B cell (primary cell): ENCODE measurements around the gene FBXO3. TPM values are rescaled to one million over a fixed set of nuclear protein-coding genes. Genes with fewer than 3 reads are reported as not detected.

Source experiments
- ATAC-seq: fragments of 200-7000 bp; cut with Tn5 transposase; one replicate; pipeline ENCODE4 v1.10.0; 2021; ENCODE audit warnings: low read depth, mild to moderate bottlenecking, moderate number of reproducible peaks, moderate library complexity
- CTCF ChIA-PET: fragments of 350-600 bp; sonication (Branson Sonifier 250); formaldehyde crosslinking; loops from one replicate; lab custom pipeline; 2021; ENCODE audit warnings: antibody characterized with exemption, inconsistent platforms; lab: Charles Lee
- POLR2A ChIA-PET: fragments of 350-600 bp; sonication (Branson Sonifier 250); formaldehyde crosslinking; loops from one replicate; lab custom pipeline; 2021; ENCODE audit warnings: antibody characterized with exemption; lab: Charles Lee
- DNase-seq: peaks from one replicate; pipeline ENCODE4 v3.0.0; 2013
- H2AFZ ChIP-seq: 2 replicates; pipeline ENCODE4 v1.6.1; 2012; ENCODE audit warnings: mild to moderate bottlenecking, low read depth, low read length; ENCODE audit not compliant: insufficient read depth, poor library complexity, severe bottlenecking
- H3K27ac ChIP-seq, 2 donors: 1 replicate in 1 of 2; 2 replicates in 1 of 2; pipeline ENCODE4 v1.5.1; 2012 to 2013; ENCODE audit warnings: low read length in 2 of 2, mild to moderate bottlenecking in 2 of 2, moderate library complexity in 1 of 2
- H3K27me3 ChIP-seq, 4 experiments: fragments of 200-600 bp in 1 of 4; sonication (generic) in 1 of 4; replicated peaks in 1 of 4; 1 replicate in 2 of 4; 2 replicates in 2 of 4; pipeline versions ENCODE4 v1.6.1 to v1.7.0; 2013 to 2016; ENCODE audit warnings: low read length in 3 of 4, mild to moderate bottlenecking in 2 of 4, mixed read lengths in 1 of 4, moderate library complexity in 1 of 4; ENCODE audit not compliant: insufficient read depth in 4 of 4, control insufficient read depth in 3 of 4; ENCODE audit errors: control extremely low read depth in 1 of 4
- H3K36me3 ChIP-seq, 2 experiments: replicated peaks in 1 of 2; 1 replicate in 1 of 2; 2 replicates in 1 of 2; pipeline versions ENCODE4 v1.6.1 to v1.7.1; 2013; ENCODE audit warnings: low read length in 1 of 2; ENCODE audit not compliant: insufficient read depth in 2 of 2, control insufficient read depth in 1 of 2; ENCODE audit errors: control extremely low read depth in 1 of 2, extremely low read depth in 1 of 2
- H3K4me1 ChIP-seq, 2 donors: fragments of 200-600 bp in 1 of 2; sonication (generic) in 1 of 2; 1 replicate in 1 of 2; 2 replicates in 1 of 2; pipeline versions ENCODE4 v1.5.1 to v1.6.1; 2013 to 2017; ENCODE audit warnings: low read length in 2 of 2; ENCODE audit not compliant: control insufficient read depth in 2 of 2, insufficient read depth in 2 of 2
- H3K4me2 ChIP-seq: replicated peaks from 2 replicates; pipeline ENCODE3; 2012; ENCODE audit warnings: mild to moderate bottlenecking, low read depth, low read length; ENCODE audit not compliant: poor library complexity, severe bottlenecking
- H3K4me3 ChIP-seq, 5 experiments: fragments of 200-600 bp in 1 of 5; sonication (generic) in 1 of 5; 1 replicate in 3 of 5; 2 replicates in 2 of 5; pipeline versions ENCODE4 v1.5.1 to v1.7.0; 2011 to 2016; ENCODE audit warnings: low read length in 4 of 5, mild to moderate bottlenecking in 4 of 5, low read depth in 2 of 5, control low read depth in 1 of 5, moderate library complexity in 1 of 5; ENCODE audit not compliant: insufficient read depth in 1 of 5; ENCODE audit errors: control extremely low read depth in 1 of 5, extremely low read depth in 1 of 5
- H3K79me2 ChIP-seq: fragments of 200-600 bp; sonication (generic); one replicate; pipeline ENCODE4 v1.6.0; 2016; ENCODE audit warnings: low read length; ENCODE audit not compliant: control insufficient read depth, insufficient read depth
- H3K9ac ChIP-seq: fragments of 200-600 bp; sonication (generic); 2 replicates; pipeline ENCODE4 v1.6.1; 2017; ENCODE audit warnings: mild to moderate bottlenecking, low read length, moderate library complexity
- H3K9me3 ChIP-seq, 3 donors: one replicate each; pipeline versions ENCODE4 v1.6.1 to v1.7.1; 2013; ENCODE audit warnings: low read length in 2 of 3; ENCODE audit not compliant: control insufficient read depth in 2 of 3, insufficient read depth in 1 of 3; ENCODE audit errors: control extremely low read depth in 1 of 3
- H4K20me1 ChIP-seq: 2 replicates; pipeline ENCODE4 v1.6.0; 2012; ENCODE audit warnings: mild to moderate bottlenecking, low read length; ENCODE audit not compliant: insufficient read depth, control insufficient read depth, poor library complexity, severe bottlenecking
- H3K27ac Mint-ChIP-seq: one replicate; pipeline ENCODE4 v1.8.0; 2021; ENCODE audit warnings: mixed read lengths
- H3K27me3 Mint-ChIP-seq: one replicate; pipeline ENCODE4 v1.8.0; 2021; ENCODE audit warnings: mixed read lengths
- H3K4me1 Mint-ChIP-seq: one replicate; pipeline ENCODE4 v1.8.0; 2021; ENCODE audit warnings: mixed read lengths
- H3K4me3 Mint-ChIP-seq: one replicate; pipeline ENCODE4 v1.8.0; 2021; ENCODE audit warnings: mixed read lengths
- H3K9me3 Mint-ChIP-seq: one replicate; pipeline ENCODE4 v1.8.0; 2022; ENCODE audit warnings: mixed read lengths; ENCODE audit not compliant: insufficient read depth
- CTCF ChIP-seq: fragments of 200-600 bp; IDR thresholded peaks from one replicate; pipeline ENCODE4 v1.8.0; 2022; ENCODE audit warnings: antibody characterized with exemption, mild to moderate bottlenecking
- EZH2 ChIP-seq: IDR thresholded peaks from 2 replicates; pipeline ENCODE4 v1.6.1; 2012; ENCODE audit warnings: borderline replicate concordance, low read depth, mild to moderate bottlenecking, moderate library complexity, low read length; ENCODE audit not compliant: insufficient read depth, poor library complexity, severe bottlenecking
- WGBS: methylation state at CpG from one replicate; pipeline ENCODE4 v1.1.5; 2013; ENCODE audit warnings: missing lambda C conversion rate; ENCODE audit not compliant: insufficient coverage; 5-methylcytosine and 5-hydroxymethylcytosine counted together
- intact Hi-C: fragments of 100-400 bp; cut with micrococcal nuclease; formaldehyde crosslinking; loops from one replicate; pipeline ENCODE4 v1.10.0; 2022
- polyA plus RNA-seq: library from polyadenylated mRNA; depleted of rRNA; stranded (reverse); fragments of >200 nt; gene quantifications from 2 replicates; pipeline ENCODE4 v1.2.3, GENCODE V29; 2012
- total RNA-seq, 2 donors: library from RNA; stranded (reverse); fragments of 120-200 nt in 1 of 2; gene quantifications; 1 replicate in 1 of 2; 2 replicates in 1 of 2; pipeline versions ENCODE4 v1.2.3 to v1.2.4, GENCODE V29; 2013 to 2022

The FBXO3 gene
- total and polyA plus RNA-seq, 2 donors (not counting 1 experiment from before 2014, with no cell fraction given): 16.8 to 34.3 TPM

- Mint-ChIP-seq H3K27me3 (no peaks in the 10 kb centered on the region), H3K9me3 (no peaks in the 10 kb centered on the region), H3K4me3 (no peak overlapping the region), H3K27ac (no peak overlapping the region), H3K4me1 (peaks cover 31% of the 10 kb centered on the region)
- Histone ChIP-seq H3K4me1 (peaks cover 12 to 16% of the 10 kb centered on the region in 2 donors), H3K27me3 (no peaks in the 10 kb centered on the region), H3K27ac (no peak overlapping the region), H3K4me3 (no peak overlapping the region), H4K20me1 (peaks cover 25% of the 10 kb centered on the region), H3K9me3 (no peaks in the 10 kb centered on the region), H3K36me3 (peaks cover 12 to 49% of the 10 kb centered on the region in 2 experiments), H3K9ac (no peak overlapping the region), H3K79me2 (peaks cover 28% of the 10 kb centered on the region), H3K4me2 (no peak overlapping the region), H2AFZ (no peak overlapping the region)
- no peak for TF ChIP-seq EZH2
- TF ChIP-seq CTCF: no peak
- POLR2A ChIA-PET: no interaction called here
- ATAC-seq: no peak
- 97% methylated on average over 3 of the region's 4 CpGs for WGBS
- no peak for DNase-seq
- CTCF ChIA-PET: no interaction called here
- intact Hi-C loops: no loop called here
Observed at GRCh38 chr11:33769542-33769941, 4.8 kb downstream of the FBXO3 start.

- Histone ChIP-seq H3K27me3 (no peaks in the 10 kb centered on the region), H3K9me3 (peaks cover 0 to 1% (median 0%) of the 10 kb centered on the region in 3 donors), H4K20me1 (peaks cover 21% of the 10 kb centered on the region), H3K79me2 (peaks cover 11% of the 10 kb centered on the region), H3K36me3 (peaks cover 22 to 66% of the 10 kb centered on the region in 2 experiments), H3K9ac (no peak overlapping the region), H2AFZ (no peak overlapping the region), H3K27ac (no peak overlapping the region), H3K4me2 (no peak overlapping the region), H3K4me3 (no peak overlapping the region), H3K4me1 (peaks cover 2 to 4% of the 10 kb centered on the region in 2 donors)
- TF ChIP-seq EZH2: no peak
- no peak for TF ChIP-seq CTCF
- Mint-ChIP-seq H3K4me1 (peaks cover 18% of the 10 kb centered on the region), H3K27me3 (no peaks in the 10 kb centered on the region), H3K27ac (no peak overlapping the region), H3K4me3 (no peak overlapping the region), H3K9me3 (no peaks in the 10 kb centered on the region)
- ChIA-PET POLR2A (no interaction called here), CTCF (interaction anchor here (0.5 to 2.1 kb wide), 3 partner anchors 10 to 408 kb away, joined by 5 to 8 read pairs (median 6); no protein-coding TSS in a partner anchor)
- no peak for ATAC-seq
- no peak for DNase-seq
- WGBS: no CpG with 5 or more reads among the region's 4 CpGs
- intact Hi-C loops: no loop called here
Observed at GRCh38 chr11:33767624-33768023, 6.7 kb downstream of the FBXO3 start.
